Measurements from ENCODE around the gene IFITM1.

DNA sequence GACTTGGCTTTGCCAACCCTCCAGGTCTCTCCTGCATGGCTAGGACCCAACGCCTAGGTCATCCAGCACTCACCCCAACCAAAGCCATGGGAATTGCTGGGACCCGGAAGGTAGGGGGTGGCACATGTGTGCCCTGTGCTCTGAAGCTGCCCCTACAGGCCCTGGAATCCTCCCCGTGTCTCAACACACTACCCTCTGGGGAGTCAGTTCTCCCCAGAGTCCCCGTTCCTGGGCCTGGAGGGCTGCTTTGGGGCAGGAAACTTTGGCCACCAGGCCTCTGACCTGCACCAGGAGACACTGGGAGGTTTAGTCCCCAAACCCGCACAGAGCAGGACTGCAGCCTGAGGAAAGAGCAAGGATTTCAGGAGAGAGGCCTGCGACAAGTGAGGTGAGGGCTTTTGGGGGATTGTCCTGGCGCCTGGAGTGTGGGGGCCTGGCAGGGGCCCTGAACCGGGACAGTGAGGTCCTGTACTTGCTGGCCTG is 495 bp upstream of the IFITM1 start:
- TF ChIP-seq POLR2A (IDR thresholded peaks at IDR 0.05; ENCODE audit: low read depth, low read length) = no peak
- no peak for TF ChIP-seq BHLHE40 (IDR thresholded peaks at IDR 0.05; ENCODE audit: low read depth, low read length)
- no peak for TF ChIP-seq SMC3 (IDR thresholded peaks at IDR 0.05; ENCODE audit: low read depth, low read length)
- TF ChIP-seq MAFK (IDR thresholded peaks at IDR 0.05; ENCODE audit: low read depth, low read length) = no peak
- TF ChIP-seq, protein P1, sequence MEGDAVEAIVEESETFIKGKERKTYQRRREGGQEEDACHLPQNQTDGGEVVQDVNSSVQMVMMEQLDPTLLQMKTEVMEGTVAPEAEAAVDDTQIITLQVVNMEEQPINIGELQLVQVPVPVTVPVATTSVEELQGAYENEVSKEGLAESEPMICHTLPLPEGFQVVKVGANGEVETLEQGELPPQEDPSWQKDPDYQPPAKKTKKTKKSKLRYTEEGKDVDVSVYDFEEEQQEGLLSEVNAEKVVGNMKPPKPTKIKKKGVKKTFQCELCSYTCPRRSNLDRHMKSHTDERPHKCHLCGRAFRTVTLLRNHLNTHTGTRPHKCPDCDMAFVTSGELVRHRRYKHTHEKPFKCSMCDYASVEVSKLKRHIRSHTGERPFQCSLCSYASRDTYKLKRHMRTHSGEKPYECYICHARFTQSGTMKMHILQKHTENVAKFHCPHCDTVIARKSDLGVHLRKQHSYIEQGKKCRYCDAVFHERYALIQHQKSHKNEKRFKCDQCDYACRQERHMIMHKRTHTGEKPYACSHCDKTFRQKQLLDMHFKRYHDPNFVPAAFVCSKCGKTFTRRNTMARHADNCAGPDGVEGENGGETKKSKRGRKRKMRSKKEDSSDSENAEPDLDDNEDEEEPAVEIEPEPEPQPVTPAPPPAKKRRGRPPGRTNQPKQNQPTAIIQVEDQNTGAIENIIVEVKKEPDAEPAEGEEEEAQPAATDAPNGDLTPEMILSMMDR (conservative IDR thresholded peaks at IDR 0.05; ENCODE audit: low read depth, low read length) = no peak
- no peak for TF ChIP-seq MXI1 (IDR thresholded peaks at IDR 0.05; ENCODE audit: borderline replicate concordance, low read depth, low read length)
- TF ChIP-seq, protein P2, sequence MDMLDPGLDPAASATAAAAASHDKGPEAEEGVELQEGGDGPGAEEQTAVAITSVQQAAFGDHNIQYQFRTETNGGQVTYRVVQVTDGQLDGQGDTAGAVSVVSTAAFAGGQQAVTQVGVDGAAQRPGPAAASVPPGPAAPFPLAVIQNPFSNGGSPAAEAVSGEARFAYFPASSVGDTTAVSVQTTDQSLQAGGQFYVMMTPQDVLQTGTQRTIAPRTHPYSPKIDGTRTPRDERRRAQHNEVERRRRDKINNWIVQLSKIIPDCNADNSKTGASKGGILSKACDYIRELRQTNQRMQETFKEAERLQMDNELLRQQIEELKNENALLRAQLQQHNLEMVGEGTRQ (IDR thresholded peaks at IDR 0.05; ENCODE audit: low read depth, low read length) = no peak
- TF ChIP-seq RFX5 (IDR thresholded peaks at IDR 0.05; ENCODE audit: low read depth, low read length) = no peak
- TF ChIP-seq MAZ (IDR thresholded peaks at IDR 0.05; ENCODE audit: borderline replicate concordance, low read depth, low read length) = no peak
- no peak for TF ChIP-seq FOS (IDR thresholded peaks at IDR 0.05; ENCODE audit: low read depth, low read length)
- TF ChIP-seq CEBPB (IDR thresholded peaks at IDR 0.05; ENCODE audit: low read depth, low read length) = no peak

Data from IMR-90 (cell line).